ENCODE data around the gene PPOX.
A peak's percentile ranks its signal among the peaks of the same experiment; 100 is the strongest.

PPOX gene

DNA sequence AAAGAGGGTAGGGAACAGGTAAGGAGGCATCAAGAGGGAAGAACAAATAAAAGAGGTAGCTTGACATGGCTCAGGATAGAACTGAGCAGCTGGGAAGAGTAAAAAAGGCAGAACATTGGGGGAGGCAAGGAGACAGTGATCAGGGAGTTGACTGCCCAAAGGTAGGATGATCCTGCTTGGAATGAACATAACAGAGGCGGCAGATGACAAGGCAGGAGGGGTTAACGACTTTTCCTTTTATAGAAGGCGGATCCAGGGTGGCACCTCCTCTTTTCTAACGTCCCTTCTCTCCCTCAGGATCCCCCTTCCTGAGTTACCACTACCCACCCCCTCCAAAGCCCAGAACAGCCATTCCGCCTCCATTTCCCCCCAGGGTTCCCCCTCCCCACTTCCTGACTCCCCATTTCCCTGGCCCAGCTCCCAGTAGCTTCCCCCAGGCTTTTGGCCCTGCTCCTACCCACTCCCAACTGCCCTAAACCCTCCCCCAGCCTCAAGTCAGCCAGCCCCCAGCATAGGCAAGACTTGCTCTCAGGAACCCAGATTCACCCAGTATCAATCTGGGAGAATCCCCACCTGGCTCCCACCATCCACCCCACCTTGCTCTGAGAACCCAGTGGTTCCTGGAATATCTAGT, 33.4 kb downstream of the PPOX start:
- no peak for DNase-seq

DNA sequence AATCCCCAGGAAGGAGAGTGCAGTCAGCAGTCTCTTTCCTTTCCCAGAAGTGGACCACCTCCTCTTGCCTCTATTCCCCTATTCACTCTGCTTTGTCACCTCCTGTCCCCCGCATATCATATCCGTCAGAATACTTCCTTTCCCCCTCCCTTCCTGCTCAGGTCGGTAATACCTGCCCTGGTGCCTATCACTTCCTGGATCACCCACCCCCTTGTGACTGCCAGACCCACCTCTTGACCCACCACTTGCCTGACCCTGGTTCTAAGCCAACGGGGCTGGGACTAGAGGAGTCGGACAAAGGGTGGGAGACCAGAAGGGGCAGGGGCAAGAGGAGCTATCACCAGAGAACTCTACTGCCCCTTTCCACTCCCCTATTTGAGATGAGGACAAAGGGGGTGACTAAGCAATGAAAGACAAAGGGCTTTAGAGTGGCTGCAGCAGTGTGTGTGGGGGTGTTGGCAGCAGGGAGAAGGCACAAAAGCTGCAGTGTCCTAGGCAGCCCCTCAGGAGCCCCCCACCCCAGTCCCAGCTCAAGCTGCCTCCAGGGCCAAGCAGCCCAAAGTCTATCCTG, 34.3 kb downstream of the PPOX start:
- no peak for DNase-seq

DNA sequence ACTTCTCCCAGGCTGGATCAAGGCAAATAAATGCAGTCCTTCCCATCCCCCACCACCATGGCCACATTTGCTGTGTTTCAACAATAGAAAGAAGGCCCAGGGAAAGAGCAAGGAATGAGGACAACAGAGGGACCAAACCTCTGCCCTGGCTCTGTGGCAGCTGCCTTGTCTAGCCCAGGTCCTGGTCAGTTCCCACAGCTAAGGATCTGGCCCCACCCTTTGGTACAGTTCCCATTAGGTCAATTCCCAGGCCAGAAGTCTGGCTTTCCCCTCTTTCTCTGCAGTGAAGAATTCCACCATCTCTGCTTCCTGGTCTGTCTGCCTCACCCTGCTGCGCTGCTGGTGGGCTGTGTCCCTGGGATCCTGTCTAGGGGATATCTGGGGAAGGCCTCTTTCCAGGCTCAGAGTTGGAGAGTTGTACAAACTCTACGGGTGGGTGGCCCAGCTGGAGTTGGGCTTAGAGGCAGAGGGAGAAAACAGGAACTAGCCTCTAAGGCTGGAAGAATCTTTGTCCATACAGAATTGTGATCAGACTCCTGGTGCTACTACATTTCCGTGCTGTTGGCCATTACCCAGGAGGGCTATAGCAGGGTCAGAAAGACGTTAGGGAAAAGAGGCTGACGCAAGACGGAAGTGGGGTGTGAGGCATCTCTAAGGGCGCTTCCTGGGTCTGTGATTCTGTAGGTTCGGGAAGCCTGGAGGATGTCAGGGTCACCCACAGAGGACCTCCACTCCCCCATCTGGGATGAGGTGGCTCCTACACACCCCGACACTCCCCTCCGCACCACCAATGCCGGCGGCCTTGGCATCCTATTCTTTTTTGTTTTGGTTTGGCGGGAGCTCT, 35.0 kb downstream of the PPOX start:
- no peak for DNase-seq

DNA sequence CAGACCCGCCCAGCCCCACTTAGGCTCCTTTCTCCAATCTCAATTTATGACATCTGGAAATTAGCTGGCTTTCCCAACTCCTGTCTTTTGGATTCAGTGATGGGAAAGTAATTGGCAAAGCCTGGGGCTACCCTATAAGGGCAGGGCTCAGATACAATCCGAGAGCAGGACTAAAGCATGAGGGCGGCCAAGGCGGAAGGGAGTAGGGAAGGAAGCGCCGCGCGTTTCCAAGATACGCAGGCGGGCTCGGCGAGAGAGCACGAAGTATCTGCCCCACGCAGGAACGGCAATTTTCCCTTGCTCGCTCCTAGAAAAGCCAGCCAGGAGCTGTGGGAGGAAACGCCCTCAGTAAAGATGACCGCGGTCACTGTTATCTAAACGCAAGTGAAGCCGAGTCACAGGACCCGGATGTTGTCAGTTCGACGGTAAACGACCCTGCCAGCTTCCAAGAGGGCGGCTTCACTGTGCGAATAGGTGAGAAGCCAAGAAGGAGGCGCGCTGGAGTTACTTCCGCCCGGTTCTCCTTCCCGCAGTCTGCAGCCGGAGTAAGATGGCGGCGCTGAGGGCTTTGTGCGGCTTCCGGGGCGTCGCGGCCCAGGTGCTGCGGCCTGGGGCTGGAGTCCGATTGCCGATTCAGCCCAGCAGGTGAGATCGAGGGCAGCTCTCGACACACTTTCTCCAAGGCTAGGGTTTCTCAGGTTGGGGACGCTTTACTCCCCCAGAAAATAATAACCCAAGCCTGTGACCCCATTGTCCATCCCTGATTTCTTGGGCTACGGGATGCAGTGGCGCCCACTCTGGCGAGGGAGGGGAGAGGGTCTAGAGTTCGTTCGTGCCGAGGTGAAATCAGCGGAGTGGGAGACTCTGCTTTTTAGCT, 35.8 kb downstream of the PPOX start, which contains the start of gene NDUFS2:
NDUFS2 (plus strand) TSS at position 532 of the 877 bp plus-strand sequence; CDS start at position 551, 19 bp downstream.
- peak; percentile 95 for DNase-seq

DNA sequence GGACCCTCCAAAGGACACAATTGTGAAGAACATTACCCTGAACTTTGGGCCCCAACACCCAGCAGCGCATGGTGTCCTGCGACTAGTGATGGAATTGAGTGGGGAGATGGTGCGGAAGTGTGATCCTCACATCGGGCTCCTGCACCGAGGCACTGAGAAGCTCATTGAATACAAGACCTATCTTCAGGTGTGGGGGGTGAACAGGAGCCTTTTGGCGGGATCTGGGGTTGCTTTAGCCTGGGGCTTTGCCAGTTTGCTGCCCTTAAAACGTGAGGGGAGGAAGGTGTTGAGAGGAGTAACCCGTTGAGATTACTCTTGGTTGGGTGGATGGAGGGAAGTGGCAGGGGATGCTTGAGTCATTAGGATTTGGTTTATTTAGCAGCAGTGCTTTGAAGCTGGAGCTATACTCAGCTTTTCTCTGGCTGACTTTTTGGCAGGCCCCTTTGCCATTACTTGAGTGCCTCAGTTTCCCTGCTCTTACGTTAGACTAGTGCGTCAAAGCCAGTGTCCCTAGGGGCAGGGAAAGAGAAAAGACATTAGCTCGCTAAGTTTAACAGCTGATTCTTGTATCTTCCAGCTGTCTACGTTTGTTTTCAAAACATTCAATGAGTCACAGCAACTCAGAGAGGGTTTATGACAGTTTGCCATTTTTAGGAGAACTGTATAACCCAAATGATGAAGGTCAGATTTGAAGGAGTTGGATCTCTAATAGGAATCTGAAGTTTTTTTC, 40.4 kb downstream of the PPOX start:
- DNase-seq: no peak

DNA sequence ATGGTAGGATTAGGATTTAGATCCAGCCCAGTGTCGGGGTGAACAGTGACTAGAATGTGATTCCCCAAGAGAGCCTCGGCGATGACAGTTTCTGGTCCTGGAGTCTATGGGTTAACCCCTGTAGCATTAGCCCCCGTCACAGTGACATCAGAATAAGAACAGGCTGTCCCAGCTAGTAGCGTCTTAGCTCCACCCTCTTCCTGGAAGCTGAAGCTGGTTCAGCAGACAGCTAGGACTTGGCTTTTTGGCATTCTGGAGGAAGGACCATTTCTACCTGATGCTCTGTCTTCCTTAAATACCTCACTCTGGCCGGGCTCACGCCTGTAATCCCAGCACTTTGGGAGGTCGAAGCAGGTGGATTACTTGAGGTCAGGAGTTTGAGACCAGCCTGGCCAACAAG, 40.9 kb downstream of the PPOX start:
- DNase-seq: no peak

DNA sequence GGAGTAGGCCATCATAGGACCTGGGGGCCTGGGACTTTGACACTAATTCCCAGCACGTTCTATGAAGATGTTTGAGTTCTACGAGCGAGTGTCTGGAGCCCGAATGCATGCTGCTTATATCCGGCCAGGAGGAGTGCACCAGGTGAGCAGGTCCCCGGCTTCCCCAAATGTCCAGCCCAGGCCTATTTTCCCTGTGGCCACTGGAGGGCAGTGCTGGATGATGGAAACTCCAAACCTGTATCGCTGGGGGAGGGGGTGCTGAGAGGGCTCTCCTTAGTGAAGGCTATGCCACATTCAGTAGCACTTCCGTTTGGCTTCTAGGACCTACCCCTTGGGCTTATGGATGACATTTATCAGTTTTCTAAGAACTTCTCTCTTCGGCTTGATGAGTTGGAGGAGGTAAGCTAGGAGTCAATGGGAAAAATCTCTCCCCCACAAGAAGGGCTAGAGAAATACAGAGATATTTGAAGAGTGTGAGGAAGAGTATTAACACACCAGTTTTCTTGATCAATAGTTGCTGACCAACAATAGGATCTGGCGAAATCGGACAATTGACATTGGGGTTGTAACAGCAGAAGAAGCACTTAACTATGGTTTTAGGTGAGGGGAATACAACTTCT, 43.7 kb downstream of the PPOX start:
- DNase-seq: peak; percentile 62

DNA sequence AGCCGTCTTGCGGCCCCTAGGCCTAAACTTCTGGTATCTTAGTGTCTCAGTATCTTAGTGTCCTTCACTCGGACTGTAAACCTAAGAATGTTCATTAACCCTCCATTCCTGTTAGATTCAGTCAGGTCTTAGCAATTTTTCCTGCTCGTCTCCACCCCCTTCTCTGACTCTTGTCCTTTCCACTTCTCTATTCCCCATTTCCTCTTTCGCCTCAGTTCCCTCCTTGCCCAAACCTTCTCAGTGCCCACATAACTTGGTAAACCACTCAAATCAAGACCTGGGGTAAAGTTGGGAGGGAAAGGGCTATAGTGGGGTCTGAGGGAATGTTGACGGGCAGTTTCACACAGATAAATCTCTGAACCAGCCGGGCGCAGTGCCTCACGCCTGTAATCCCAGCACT, 48.1 kb downstream of the PPOX start:
- no peak for DNase-seq

DNA sequence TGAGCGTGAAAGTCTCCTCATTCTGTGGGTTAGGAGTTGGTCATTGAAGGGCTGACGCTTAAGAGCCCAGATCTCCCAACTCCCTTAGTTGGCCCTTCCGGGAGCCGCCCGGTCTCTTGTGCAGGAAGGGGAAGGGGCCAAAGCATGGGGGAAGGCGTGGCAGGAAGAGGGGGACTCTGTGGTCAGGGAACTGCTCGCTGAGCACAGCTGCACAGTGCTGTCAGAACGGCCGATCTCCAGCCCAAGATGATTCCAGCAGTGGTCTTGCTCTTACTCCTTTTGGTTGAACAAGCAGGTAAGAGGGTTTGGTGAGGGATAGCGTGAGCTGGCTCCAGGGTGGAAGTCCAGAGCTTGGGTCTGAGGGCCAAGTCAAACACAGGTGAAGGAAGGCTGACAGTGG, 48.9 kb downstream of the PPOX start, which contains the start of gene FCER1G:
FCER1G (plus strand) TSS at position 220 of the 400 bp plus-strand sequence; CDS start at position 247, 27 bp downstream.
- peak; percentile 50 for DNase-seq

DNA sequence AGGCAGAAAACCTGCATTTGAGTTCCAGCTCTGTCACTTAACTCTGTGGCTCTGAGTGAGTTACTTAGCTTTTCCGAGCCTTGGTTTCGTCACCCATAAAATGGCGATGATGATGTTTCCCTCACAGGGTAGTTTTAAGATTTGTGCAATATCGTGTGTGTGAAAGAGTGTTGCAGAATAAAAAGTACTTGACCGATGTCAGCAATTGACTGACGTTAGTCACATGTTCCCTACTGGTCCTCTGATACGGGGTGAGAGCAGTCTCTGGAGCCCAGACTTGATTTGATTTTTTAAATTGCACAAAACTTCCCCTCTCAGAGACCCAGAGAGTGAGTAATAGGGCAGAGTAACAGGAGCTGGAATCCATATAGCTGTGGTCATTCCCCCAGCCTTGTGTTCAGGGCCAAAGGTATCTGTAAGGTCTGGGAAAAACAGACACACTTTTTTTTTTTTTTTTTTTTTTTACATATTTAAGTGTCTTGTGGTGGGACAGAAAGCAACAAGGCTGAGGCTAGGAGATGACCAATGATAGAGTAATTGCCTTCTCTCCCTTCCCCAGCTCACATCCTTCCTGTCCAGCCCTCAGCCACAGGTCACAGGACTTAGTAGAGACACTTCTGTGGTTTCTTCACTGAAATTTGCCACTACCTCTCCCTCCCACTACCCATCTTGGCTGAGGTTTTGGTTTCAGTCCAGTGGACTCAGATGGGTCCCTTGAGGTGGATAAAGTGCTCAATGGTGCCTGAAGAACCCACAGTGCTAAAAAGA, 50.9 kb downstream of the PPOX start:
- no peak for DNase-seq

DNA sequence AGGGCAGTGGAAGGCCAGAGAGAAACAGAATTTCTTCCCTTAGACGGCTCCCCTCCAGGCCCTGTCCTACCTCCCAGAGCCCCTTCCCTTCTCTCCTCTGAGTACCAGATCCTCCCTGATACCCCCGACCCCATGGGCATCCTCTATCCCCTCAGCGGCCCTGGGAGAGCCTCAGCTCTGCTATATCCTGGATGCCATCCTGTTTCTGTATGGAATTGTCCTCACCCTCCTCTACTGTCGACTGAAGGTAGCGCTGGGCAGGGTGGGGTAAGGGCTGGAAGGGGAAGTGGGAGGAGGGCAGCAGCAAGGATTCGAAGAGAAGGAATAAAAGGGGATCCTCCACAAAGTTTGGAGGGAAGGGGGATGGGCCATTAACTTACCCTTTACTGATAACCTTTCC, 51.6 kb downstream of the PPOX start:
- DNase-seq: no peak

DNA sequence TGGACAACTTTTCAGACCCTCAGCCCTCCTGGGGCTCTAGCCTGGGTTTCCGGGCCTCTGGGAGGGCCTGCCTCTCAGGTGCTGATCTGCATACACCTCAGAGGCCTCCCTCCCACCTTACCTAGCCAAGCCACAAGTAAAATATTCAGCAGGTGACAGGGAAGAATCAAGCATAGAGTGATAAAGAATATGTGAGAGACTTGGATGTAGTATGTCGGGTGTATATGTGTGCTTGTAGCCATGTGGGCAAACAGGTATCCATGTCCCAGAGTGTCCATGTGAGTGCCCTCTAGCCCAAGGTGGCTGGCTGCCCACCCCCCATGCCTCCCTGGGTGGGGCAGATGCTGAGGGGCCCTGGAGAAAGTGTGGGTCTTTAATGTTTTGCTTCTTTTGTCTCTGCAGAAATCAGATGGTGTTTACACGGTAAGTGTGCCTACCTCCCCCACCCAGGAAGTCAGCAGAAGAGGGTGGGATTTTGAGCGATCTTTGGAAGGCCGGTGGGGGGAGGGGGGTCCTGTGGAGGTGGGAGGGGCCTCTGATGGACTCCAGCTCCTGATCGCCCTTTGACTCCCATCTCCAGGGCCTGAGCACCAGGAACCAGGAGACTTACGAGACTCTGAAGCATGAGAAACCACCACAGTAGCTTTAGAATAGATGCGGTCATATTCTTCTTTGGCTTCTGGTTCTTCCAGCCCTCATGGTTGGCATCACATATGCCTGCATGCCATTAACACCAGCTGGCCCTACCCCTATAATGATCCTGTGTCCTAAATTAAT, 52.3 kb downstream of the PPOX start:
- DNase-seq: no peak

DNA sequence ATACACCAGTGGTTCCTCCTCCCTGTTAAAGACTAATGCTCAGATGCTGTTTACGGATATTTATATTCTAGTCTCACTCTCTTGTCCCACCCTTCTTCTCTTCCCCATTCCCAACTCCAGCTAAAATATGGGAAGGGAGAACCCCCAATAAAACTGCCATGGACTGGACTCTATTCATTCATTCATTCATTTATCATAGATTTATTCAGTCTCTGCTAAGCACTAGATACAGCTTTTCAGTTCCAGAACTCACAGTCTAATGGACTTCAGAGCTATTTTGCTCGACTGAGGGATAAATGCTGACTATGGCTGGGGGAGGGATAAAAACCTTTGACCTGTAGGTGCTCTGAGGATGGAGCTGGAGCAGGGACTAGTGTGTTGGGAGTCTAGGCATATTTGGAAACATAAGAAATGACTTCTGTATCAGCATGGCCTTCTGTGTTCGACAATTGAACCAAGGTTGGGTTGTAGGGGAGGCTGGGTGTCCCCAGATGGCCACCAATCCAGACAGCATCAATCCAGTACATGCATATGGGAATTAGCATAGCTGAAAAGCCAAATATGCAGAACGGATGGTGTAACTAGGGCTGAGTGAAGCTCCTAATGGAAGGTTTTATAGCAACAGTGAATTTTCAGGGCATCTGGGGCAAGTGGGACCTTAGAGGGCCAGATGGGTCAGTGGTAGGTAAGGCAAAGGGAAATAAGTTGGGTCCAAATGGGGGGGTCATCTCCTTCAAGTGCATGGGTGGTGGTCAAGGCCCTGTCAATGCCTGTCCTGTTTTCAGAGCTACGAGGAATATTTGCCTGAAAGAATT, 53.1 kb downstream of the PPOX start:
- no peak for DNase-seq

DNA sequence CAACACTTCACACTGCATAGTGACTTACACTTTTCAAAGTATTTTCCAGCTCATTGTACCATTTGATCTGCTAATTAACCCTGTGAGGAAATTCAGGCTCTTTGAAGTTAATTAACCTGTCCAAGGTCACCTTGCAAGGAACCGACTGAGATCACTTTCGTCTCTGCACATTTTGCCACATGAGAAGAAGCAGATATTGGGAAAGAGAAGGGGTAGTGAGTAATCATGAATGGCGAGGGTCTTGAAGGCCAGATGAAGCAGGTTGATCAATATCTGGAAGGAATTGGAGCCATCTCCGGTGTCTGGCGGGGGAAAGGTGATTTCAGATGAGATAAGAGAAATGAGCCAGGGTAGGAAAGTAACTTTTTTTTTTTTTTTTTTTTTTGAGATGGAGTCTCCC, 53.8 kb downstream of the PPOX start:
- no peak for DNase-seq

Data from GDM1 (cell line).